Hepatocyte (in vitro differentiated cells): ENCODE data around the gene LASP1. TPM values are rescaled to one million over a fixed set of nuclear protein-coding genes. Genes with fewer than 3 reads are reported as not detected.

Experiments used
- DNase-seq: peaks from one replicate; pipeline ENCODE4 v3.0.0-alpha.2; 2016; ENCODE audit warnings: low spot score
- H2AFZ ChIP-seq: fragments of 200-600 bp; sonication (generic); 2 replicates; pipeline ENCODE4 v1.6.0; 2016; ENCODE audit warnings: antibody characterized with exemption, mild to moderate bottlenecking
- H3K27ac ChIP-seq: fragments of 200-600 bp; sonication (generic); 2 replicates; pipeline ENCODE4 v1.5.1; 2016; ENCODE audit warnings: mild to moderate bottlenecking
- H3K27me3 ChIP-seq: fragments of 200-600 bp; sonication (generic); 2 replicates; pipeline ENCODE4 v1.6.1; 2016
- H3K36me3 ChIP-seq: fragments of 200-600 bp; sonication (generic); replicated peaks from 2 replicates; pipeline ENCODE4 v1.5.1; 2016; ENCODE audit warnings: low read depth; ENCODE audit not compliant: insufficient read depth
- H3K4me1 ChIP-seq: fragments of 200-600 bp; sonication (generic); 2 replicates; pipeline ENCODE4 v1.5.1; 2016; ENCODE audit warnings: mild to moderate bottlenecking, moderate library complexity; ENCODE audit not compliant: insufficient read depth
- H3K4me2 ChIP-seq: fragments of 200-600 bp; sonication (generic); 2 replicates; pipeline ENCODE4 v1.6.0; 2016
- H3K4me3 ChIP-seq: fragments of 200-600 bp; sonication (generic); 2 replicates; pipeline ENCODE4 v1.5.1; 2016; ENCODE audit warnings: mild to moderate bottlenecking
- H3K79me2 ChIP-seq: fragments of 200-600 bp; sonication (generic); 2 replicates; pipeline ENCODE4 v1.6.0; 2017; ENCODE audit warnings: mild to moderate bottlenecking
- H3K9me2 ChIP-seq: fragments of 200-600 bp; sonication (generic); replicated peaks from 2 replicates; pipeline ENCODE4 v1.6.0; 2017; ENCODE audit warnings: mild to moderate bottlenecking; ENCODE audit not compliant: insufficient read depth
- H3K9me3 ChIP-seq: fragments of 200-600 bp; sonication (generic); 2 replicates; pipeline ENCODE4 v1.5.1; 2016; ENCODE audit warnings: low read depth, mild to moderate bottlenecking
- H4K20me1 ChIP-seq: fragments of 200-600 bp; sonication (generic); 2 replicates; pipeline ENCODE4 v1.6.0; 2016; ENCODE audit warnings: mild to moderate bottlenecking; ENCODE audit not compliant: insufficient read depth, poor library complexity, severe bottlenecking
- CTCF ChIP-seq: fragments of 200-600 bp; sonication (generic); IDR thresholded peaks from 2 replicates; pipeline ENCODE4 v1.5.1; 2016; ENCODE audit warnings: antibody characterized with exemption, mild to moderate bottlenecking; ENCODE audit not compliant: poor library complexity
- EZH2 ChIP-seq: fragments of 200-600 bp; sonication (generic); IDR thresholded peaks from 2 replicates; pipeline ENCODE4 v1.6.1; 2016; ENCODE audit warnings: antibody characterized with exemption, mild to moderate bottlenecking, borderline replicate concordance
- EZH2phosphoT487 ChIP-seq: fragments of 200-600 bp; sonication (generic); IDR thresholded peaks from one replicate; pipeline ENCODE4 v1.6.1; 2018; ENCODE audit warnings: antibody characterized with exemption, mild to moderate bottlenecking, low read depth, moderate library complexity; ENCODE audit not compliant: unreplicated experiment, severe bottlenecking
- WGBS: methylation state at CpG from one replicate; pipeline ENCODE4 v1.1.6; 2016; ENCODE audit warnings: low lambda C conversion rate; ENCODE audit errors: missing lambda C conversion rate; 5-methylcytosine and 5-hydroxymethylcytosine counted together
- polyA plus RNA-seq: library from polyadenylated mRNA; unstranded; fragments of >200 nt; fragmentation: Nextera tagmentation; extraction: Ambion mirVana; gene quantifications from 2 replicates; pipeline ENCODE4 v1.2.1, GENCODE V29; 2016
- total RNA-seq: library from RNA; depleted of rRNA; stranded (reverse); fragments of >200 nt; gene quantifications from 2 replicates; pipeline ENCODE4 v1.2.3, GENCODE V29; 2014

Gene LASP1
- total and polyA plus RNA-seq, 2 experiments from 2014 or later = 141 to 238 TPM

GRCh38 chr17:38914741-38915638 is 45.1 kb downstream of the LASP1 start:
- Histone ChIP-seq H3K9me2 (no peaks in the 10 kb centered on the region), H2AFZ (no peak overlapping the region), H3K4me3 (no peak overlapping the region), H3K36me3 (no peaks in the 10 kb centered on the region), H3K4me2 (no peak overlapping the region), H3K4me1 (peaks cover 18% of the 10 kb centered on the region), H3K27me3 (no peaks in the 10 kb centered on the region), H4K20me1 (peaks cover 41% of the 10 kb centered on the region), H3K79me2 (peaks cover 28% of the 10 kb centered on the region), H3K27ac (no peak overlapping the region), H3K9me3 (no peaks in the 10 kb centered on the region)
- WGBS = 88% methylated on average over 20 of the region's 20 CpGs
- TF ChIP-seq EZH2 = no peak
- peak; percentile 16 for TF ChIP-seq CTCF
- peak; percentile 45 for DNase-seq

GRCh38 chr17:38915639-38915995 is 45.8 kb downstream of the LASP1 start:
- no peaks in the 10 kb centered on the region for H3K36me3 ChIP-seq
- H3K9me2 ChIP-seq = no peaks in the 10 kb centered on the region
- peaks cover 16% of the 10 kb centered on the region for H3K4me1 ChIP-seq
- no peaks in the 10 kb centered on the region for H3K27me3 ChIP-seq
- TF ChIP-seq EZH2phosphoT487 (no peak), EZH2 (no peak), CTCF (no peak)
- peaks cover 37% of the 10 kb centered on the region for H4K20me1 ChIP-seq
- H3K4me2 ChIP-seq = no peak overlapping the region
- no peak for DNase-seq
- no peak overlapping the region for H3K4me3 ChIP-seq
- no peaks in the 10 kb centered on the region for H3K9me3 ChIP-seq
- whole genome bisulfite sequencing = 92% methylated on average over 7 of the region's 7 CpGs
- no peak overlapping the region for H2AFZ ChIP-seq
- H3K79me2 ChIP-seq = peaks cover 23% of the 10 kb centered on the region
- no peak overlapping the region for H3K27ac ChIP-seq

GRCh38 chr17:38916771-38917170 is 46.9 kb downstream of the LASP1 start:
- 94% methylated on average over 8 of the region's 8 CpGs for WGBS
- H3K27ac ChIP-seq = no peak overlapping the region
- peaks cover 16% of the 10 kb centered on the region for H3K4me1 ChIP-seq
- peaks cover 29% of the 10 kb centered on the region for H4K20me1 ChIP-seq
- TF ChIP-seq EZH2 = no peak
- TF ChIP-seq CTCF = no peak
- no peak for TF ChIP-seq EZH2phosphoT487
- H2AFZ ChIP-seq = no peak overlapping the region
- no peak overlapping the region for H3K4me3 ChIP-seq
- H3K79me2 ChIP-seq = peaks cover 14% of the 10 kb centered on the region
- H3K9me2 ChIP-seq = no peaks in the 10 kb centered on the region
- H3K27me3 ChIP-seq = no peaks in the 10 kb centered on the region
- H3K9me3 ChIP-seq = no peaks in the 10 kb centered on the region
- H3K36me3 ChIP-seq = no peaks in the 10 kb centered on the region
- H3K4me2 ChIP-seq = no peak overlapping the region
- no peak for DNase-seq
